Erythroblast (primary cell): ENCODE data around the gene C10orf143.

ENCODE experiments used
- DNase-seq, 2 experiments: peaks; one replicate each; lab custom pipeline; 2025; lab: John Stamatoyannopoulos, UW
- GATA1 ChIP-seq: IDR thresholded peaks from 2 replicates; pipeline ENCODE4 v1.6.1; 2011; ENCODE audit warnings: low read depth, mild to moderate bottlenecking, control low read depth, low read length, moderate library complexity
- POLR2A ChIP-seq: IDR thresholded peaks from 2 replicates; pipeline ENCODE4 v1.6.1; 2011; ENCODE audit warnings: mild to moderate bottlenecking, low read length

The C10orf143 gene

GRCh38 chr10:130053561-130053960 lies 57.1 kb downstream of the C10orf143 start:
- no peak for TF ChIP-seq POLR2A
- no peak for TF ChIP-seq GATA1
- DNase-seq, result no peak

GRCh38 chr10:130052193-130052592 lies 58.4 kb downstream of the C10orf143 start:
- no peak for DNase-seq
- TF ChIP-seq GATA1 (no peak), POLR2A (no peak)

- DNase-seq, result no peak
- TF ChIP-seq POLR2A (no peak), GATA1 (no peak)
These were observed 59.9 kb downstream of the C10orf143 start for GRCh38 chr10:130050721-130051120.

- no peak for DNase-seq
- TF ChIP-seq GATA1, result no peak
- TF ChIP-seq POLR2A, result no peak
These were observed 60.6 kb downstream of the C10orf143 start for GRCh38 chr10:130049987-130050386.

GRCh38 chr10:130049244-130049643 lies 61.4 kb downstream of the C10orf143 start:
- no peak for DNase-seq
- TF ChIP-seq POLR2A (no peak), GATA1 (no peak)

GRCh38 chr10:130048081-130048480 lies 62.5 kb downstream of the C10orf143 start:
- TF ChIP-seq POLR2A, result no peak
- TF ChIP-seq GATA1, result no peak
- no peak for DNase-seq

GRCh38 chr10:130047336-130047735 lies 63.3 kb downstream of the C10orf143 start:
- DNase-seq, result no peak
- TF ChIP-seq GATA1 (no peak), POLR2A (no peak)

GRCh38 chr10:130046591-130046990 lies 64.0 kb downstream of the C10orf143 start:
- TF ChIP-seq POLR2A (no peak), GATA1 (no peak)
- DNase-seq, result no peak

GRCh38 chr10:130045801-130046321 lies 64.8 kb downstream of the C10orf143 start:
- TF ChIP-seq POLR2A (no peak), GATA1 (no peak)
- DNase-seq, result no peak

GRCh38 chr10:130045091-130045652 lies 65.5 kb downstream of the C10orf143 start:
- no peak for DNase-seq

GRCh38 chr10:130044067-130045061 lies 66.3 kb downstream of the C10orf143 start:
- no peak for TF ChIP-seq POLR2A
- no peak for TF ChIP-seq GATA1
- no peak for DNase-seq

More at GRCh38 chr10:130045091-130045652, 65.5 kb downstream of the C10orf143 start:
- TF ChIP-seq POLR2A (no peak), GATA1 (no peak)

GRCh38 chr10:130043491-130043890 lies 67.1 kb downstream of the C10orf143 start:
- no peak for DNase-seq
- TF ChIP-seq GATA1 (no peak), POLR2A (no peak)

- DNase-seq, result no peak
- TF ChIP-seq POLR2A (no peak), GATA1 (no peak)
These were observed 68.2 kb downstream of the C10orf143 start for GRCh38 chr10:130042381-130042780.

GRCh38 chr10:130041451-130042371 lies 68.9 kb downstream of the C10orf143 start:
- TF ChIP-seq POLR2A, result no peak
- TF ChIP-seq GATA1, result no peak
- no peak for DNase-seq
